MM.1S (cell line): ENCODE measurements around the gene SLC24A3.

ENCODE experiments used
- DNase-seq: peaks from one replicate; pipeline ENCODE4 v3.0.0-alpha.2; 2015
- H2AFZ ChIP-seq: fragments of 300-600 bp; sonication (generic); 2 replicates; pipeline ENCODE4 v1.6.0; 2016; ENCODE audit warnings: antibody characterized with exemption, low read length
- H3F3A ChIP-seq: fragments of 300-600 bp; sonication (generic); 2 replicates; pipeline ENCODE4 v1.6.1; 2016; ENCODE audit warnings: mild to moderate bottlenecking, antibody characterized with exemption, low read length, moderate library complexity, mixed read lengths; ENCODE audit not compliant: insufficient read depth
- H3K27ac ChIP-seq: fragments of 300-600 bp; sonication (generic); 2 replicates; pipeline ENCODE4 v1.5.1; 2016; ENCODE audit warnings: mild to moderate bottlenecking, low read length
- H3K27me3 ChIP-seq: fragments of 300-600 bp; sonication (generic); replicated peaks from 2 replicates; pipeline ENCODE4 v1.6.0; 2016; ENCODE audit warnings: low read length; ENCODE audit not compliant: insufficient read depth
- H3K36me3 ChIP-seq: fragments of 300-600 bp; sonication (generic); replicated peaks from 2 replicates; pipeline ENCODE4 v1.6.1; 2016; ENCODE audit warnings: mild to moderate bottlenecking, low read length, mixed read lengths; ENCODE audit not compliant: insufficient read depth
- H3K4me1 ChIP-seq: fragments of 300-600 bp; sonication (generic); 2 replicates; pipeline ENCODE4 v1.6.1; 2016; ENCODE audit warnings: low read length, mixed read lengths
- H3K4me2 ChIP-seq: fragments of 300-600 bp; sonication (generic); 2 replicates; pipeline ENCODE4 v1.6.0; 2016; ENCODE audit warnings: low read depth, low read length
- H3K4me3 ChIP-seq: fragments of 300-600 bp; sonication (generic); 2 replicates; pipeline ENCODE4 v1.5.1; 2016; ENCODE audit warnings: low read length, mixed read lengths
- H3K79me2 ChIP-seq: fragments of 300-600 bp; sonication (generic); 2 replicates; pipeline ENCODE4 v1.6.1; 2016; ENCODE audit warnings: mixed run types, low read length, mixed read lengths
- H3K9ac ChIP-seq: fragments of 300-600 bp; sonication (generic); 2 replicates; pipeline ENCODE4 v1.6.1; 2016; ENCODE audit warnings: low read length, mixed read lengths
- H3K9me2 ChIP-seq: fragments of 300-600 bp; sonication (generic); replicated peaks from 2 replicates; pipeline ENCODE4 v1.6.1; 2016; ENCODE audit warnings: mild to moderate bottlenecking, low read length, mixed read lengths; ENCODE audit not compliant: insufficient read depth
- H3K9me3 ChIP-seq: fragments of 300-600 bp; sonication (generic); replicated peaks from 2 replicates; pipeline ENCODE4 v1.6.1; 2016; ENCODE audit warnings: mild to moderate bottlenecking, low read length, mixed read lengths; ENCODE audit not compliant: insufficient read depth
- H4K20me1 ChIP-seq: fragments of 300-600 bp; sonication (generic); 2 replicates; pipeline ENCODE4 v1.6.1; 2016; ENCODE audit warnings: mild to moderate bottlenecking, low read length, moderate library complexity, mixed read lengths; ENCODE audit not compliant: insufficient read depth
- EZH2 ChIP-seq: fragments of 300-600 bp; sonication (generic); optimal IDR thresholded peaks from 2 replicates; pipeline ENCODE3; 2017; ENCODE audit warnings: low read depth, mild to moderate bottlenecking, antibody characterized with exemption, low read length, mixed read lengths
- EZH2phosphoT487 ChIP-seq: fragments of 300-600 bp; sonication (generic); IDR thresholded peaks from 2 replicates; pipeline ENCODE4 v1.6.1; 2018; ENCODE audit warnings: antibody characterized with exemption, low read length
- TF ChIP-seq, protein P1 (sequence below): fragments of 300-600 bp; sonication (generic); IDR thresholded peaks from 2 replicates; pipeline ENCODE4 v1.5.1; 2016; ENCODE audit warnings: antibody characterized with exemption, low read length, mixed read lengths

Gene SLC24A3

DNA sequence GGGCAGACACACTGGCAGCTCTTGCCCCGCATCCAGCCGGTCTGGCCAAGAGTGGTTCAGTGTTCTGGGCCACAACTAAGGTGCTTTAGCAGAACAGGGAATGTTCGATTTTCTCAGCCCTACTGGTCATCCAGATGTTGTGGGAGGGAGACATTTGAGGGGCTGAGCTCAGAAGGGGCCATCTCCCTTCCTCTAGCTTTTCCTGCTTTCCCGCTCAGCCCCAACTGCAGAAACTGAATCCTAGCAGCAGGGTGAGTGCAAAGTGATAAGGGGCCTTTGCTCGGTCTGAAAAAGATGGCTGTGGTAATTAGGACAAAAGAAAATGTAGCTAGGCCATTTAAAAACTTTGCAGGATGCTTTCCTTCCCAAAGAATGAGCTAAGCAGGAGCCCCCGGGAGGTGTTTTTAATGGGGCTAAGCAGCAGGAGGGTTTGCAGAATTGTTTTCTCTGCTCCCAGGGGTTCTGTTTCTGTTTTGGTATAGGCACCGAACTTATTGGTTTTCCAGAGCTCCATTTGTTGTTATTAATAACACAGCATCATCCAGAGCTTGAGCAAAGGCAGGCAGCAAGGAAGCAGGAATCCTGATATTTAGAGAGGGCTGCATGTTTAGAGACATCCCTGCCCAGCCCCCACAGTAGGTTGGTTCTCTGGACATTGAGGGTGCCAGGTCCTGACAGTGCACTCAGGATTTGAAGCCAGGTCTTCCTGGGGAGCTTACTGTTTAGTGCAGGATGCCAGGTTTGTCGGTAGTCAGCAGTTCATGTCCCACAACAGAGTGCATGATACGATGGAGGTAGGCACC, 210.9 kb downstream of the SLC24A3 start:
- Histone ChIP-seq H2AFZ (no peak overlapping the region), H3K9ac (no peak overlapping the region), H3K27ac (no peak overlapping the region), H3K9me2 (no peaks in the 10 kb centered on the region), H3K27me3 (no peaks in the 10 kb centered on the region), H3K36me3 (no peaks in the 10 kb centered on the region), H3K4me3 (no peak overlapping the region), H3K4me1 (no peaks in the 10 kb centered on the region), H3K4me2 (no peak overlapping the region), H3K79me2 (no peaks in the 10 kb centered on the region), H4K20me1 (no peaks in the 10 kb centered on the region), H3K9me3 (no peaks in the 10 kb centered on the region), H3F3A (no peaks in the 10 kb centered on the region)
- no peak for DNase-seq
- TF ChIP-seq, protein P1, sequence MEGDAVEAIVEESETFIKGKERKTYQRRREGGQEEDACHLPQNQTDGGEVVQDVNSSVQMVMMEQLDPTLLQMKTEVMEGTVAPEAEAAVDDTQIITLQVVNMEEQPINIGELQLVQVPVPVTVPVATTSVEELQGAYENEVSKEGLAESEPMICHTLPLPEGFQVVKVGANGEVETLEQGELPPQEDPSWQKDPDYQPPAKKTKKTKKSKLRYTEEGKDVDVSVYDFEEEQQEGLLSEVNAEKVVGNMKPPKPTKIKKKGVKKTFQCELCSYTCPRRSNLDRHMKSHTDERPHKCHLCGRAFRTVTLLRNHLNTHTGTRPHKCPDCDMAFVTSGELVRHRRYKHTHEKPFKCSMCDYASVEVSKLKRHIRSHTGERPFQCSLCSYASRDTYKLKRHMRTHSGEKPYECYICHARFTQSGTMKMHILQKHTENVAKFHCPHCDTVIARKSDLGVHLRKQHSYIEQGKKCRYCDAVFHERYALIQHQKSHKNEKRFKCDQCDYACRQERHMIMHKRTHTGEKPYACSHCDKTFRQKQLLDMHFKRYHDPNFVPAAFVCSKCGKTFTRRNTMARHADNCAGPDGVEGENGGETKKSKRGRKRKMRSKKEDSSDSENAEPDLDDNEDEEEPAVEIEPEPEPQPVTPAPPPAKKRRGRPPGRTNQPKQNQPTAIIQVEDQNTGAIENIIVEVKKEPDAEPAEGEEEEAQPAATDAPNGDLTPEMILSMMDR = no peak
- no peak for TF ChIP-seq EZH2phosphoT487
- TF ChIP-seq EZH2 = no peak

DNA sequence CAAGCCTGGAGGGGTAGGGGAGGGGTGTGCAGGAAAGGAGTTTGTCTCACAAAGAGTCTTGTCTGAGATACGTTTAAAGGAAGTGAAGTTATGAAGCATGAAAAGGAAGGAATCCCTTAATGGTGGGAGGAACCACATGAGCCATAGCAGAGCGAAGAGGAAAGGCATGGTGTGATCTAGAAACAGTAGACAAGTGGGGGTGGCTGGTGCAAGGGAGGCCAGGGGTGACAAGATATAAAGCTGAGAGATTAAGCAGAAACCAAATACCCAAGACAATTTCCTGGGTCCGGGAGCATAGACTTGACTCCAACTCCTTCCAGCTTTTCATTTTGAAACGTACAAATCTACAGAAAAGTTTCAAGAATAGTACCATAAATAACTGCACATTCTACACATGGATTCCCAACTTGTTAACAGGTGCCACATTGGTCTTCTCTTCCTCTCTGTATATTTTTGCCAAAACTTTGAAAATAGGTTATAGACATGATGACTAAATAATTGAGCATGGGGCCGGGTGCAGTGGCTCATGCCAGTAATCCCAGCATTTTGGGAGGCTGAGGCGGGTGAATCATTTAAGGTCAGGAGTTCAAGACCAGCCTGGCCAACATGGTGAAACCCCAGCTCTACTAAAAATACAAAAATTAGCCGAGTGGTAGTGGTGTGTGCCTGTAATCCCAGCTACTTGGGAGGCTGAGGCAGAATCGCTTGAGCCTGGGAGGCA, 211.6 kb downstream of the SLC24A3 start:
- no peaks in the 10 kb centered on the region for H3F3A ChIP-seq
- H2AFZ ChIP-seq = no peak overlapping the region
- no peaks in the 10 kb centered on the region for H3K79me2 ChIP-seq
- no peaks in the 10 kb centered on the region for H3K9me2 ChIP-seq
- no peaks in the 10 kb centered on the region for H3K27me3 ChIP-seq
- no peak overlapping the region for H3K9ac ChIP-seq
- no peaks in the 10 kb centered on the region for H4K20me1 ChIP-seq
- H3K9me3 ChIP-seq = no peaks in the 10 kb centered on the region
- H3K4me2 ChIP-seq = no peak overlapping the region
- no peak for DNase-seq
- H3K4me1 ChIP-seq = peaks cover 5% of the 10 kb centered on the region; the same call in 1 of the 2 replicates
- no peak overlapping the region for H3K27ac ChIP-seq
- H3K36me3 ChIP-seq = no peaks in the 10 kb centered on the region
- no peak overlapping the region for H3K4me3 ChIP-seq
- no peak for TF ChIP-seq EZH2

DNA sequence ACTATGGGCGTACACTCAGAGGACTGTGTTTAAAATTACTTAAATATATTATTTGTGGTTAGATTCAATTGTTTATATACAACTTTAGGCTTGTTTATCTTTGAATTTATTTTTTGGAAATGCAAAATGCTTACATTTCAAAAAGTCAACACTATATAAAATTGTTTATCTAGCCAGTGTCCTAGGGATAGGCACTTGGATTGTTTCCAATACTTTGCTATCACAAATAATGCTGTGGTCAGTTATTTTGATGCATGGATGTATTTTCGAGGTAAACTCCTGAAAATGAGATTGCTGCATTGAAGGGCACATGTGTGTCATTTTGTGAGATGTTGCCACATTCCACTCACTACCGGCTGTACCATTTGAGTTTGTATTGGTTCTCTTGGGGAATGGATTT, 213.9 kb downstream of the SLC24A3 start:
- Histone ChIP-seq H3K4me2 (no peak overlapping the region), H3K4me1 (peaks cover 5% of the 10 kb centered on the region; the same call in 1 of the 2 replicates), H3K9ac (no peak overlapping the region), H3K79me2 (no peaks in the 10 kb centered on the region), H3K27ac (no peak overlapping the region), H4K20me1 (no peaks in the 10 kb centered on the region), H3F3A (no peaks in the 10 kb centered on the region), H2AFZ (no peak overlapping the region), H3K9me2 (no peaks in the 10 kb centered on the region), H3K9me3 (no peaks in the 10 kb centered on the region), H3K27me3 (no peaks in the 10 kb centered on the region), H3K36me3 (no peaks in the 10 kb centered on the region), H3K4me3 (no peak overlapping the region)
- DNase-seq = no peak
- TF ChIP-seq EZH2 (no peak), EZH2phosphoT487 (no peak)
- TF ChIP-seq, protein P1 = no peak
